Activated CD8-positive, alpha-beta memory T cell treated with anti-CD3 and anti-CD28 coated beads for 4 hours (primary cell): ENCODE results near the gene VAV1.

Experiments
- DNase-seq, 2 donors: peaks; one replicate each; pipeline ENCODE4 v3.0.0-alpha.2; 2020; ENCODE audit warnings: low read depth in 2 of 2

The VAV1 gene, protein sequence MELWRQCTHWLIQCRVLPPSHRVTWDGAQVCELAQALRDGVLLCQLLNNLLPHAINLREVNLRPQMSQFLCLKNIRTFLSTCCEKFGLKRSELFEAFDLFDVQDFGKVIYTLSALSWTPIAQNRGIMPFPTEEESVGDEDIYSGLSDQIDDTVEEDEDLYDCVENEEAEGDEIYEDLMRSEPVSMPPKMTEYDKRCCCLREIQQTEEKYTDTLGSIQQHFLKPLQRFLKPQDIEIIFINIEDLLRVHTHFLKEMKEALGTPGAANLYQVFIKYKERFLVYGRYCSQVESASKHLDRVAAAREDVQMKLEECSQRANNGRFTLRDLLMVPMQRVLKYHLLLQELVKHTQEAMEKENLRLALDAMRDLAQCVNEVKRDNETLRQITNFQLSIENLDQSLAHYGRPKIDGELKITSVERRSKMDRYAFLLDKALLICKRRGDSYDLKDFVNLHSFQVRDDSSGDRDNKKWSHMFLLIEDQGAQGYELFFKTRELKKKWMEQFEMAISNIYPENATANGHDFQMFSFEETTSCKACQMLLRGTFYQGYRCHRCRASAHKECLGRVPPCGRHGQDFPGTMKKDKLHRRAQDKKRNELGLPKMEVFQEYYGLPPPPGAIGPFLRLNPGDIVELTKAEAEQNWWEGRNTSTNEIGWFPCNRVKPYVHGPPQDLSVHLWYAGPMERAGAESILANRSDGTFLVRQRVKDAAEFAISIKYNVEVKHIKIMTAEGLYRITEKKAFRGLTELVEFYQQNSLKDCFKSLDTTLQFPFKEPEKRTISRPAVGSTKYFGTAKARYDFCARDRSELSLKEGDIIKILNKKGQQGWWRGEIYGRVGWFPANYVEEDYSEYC

DNA sequence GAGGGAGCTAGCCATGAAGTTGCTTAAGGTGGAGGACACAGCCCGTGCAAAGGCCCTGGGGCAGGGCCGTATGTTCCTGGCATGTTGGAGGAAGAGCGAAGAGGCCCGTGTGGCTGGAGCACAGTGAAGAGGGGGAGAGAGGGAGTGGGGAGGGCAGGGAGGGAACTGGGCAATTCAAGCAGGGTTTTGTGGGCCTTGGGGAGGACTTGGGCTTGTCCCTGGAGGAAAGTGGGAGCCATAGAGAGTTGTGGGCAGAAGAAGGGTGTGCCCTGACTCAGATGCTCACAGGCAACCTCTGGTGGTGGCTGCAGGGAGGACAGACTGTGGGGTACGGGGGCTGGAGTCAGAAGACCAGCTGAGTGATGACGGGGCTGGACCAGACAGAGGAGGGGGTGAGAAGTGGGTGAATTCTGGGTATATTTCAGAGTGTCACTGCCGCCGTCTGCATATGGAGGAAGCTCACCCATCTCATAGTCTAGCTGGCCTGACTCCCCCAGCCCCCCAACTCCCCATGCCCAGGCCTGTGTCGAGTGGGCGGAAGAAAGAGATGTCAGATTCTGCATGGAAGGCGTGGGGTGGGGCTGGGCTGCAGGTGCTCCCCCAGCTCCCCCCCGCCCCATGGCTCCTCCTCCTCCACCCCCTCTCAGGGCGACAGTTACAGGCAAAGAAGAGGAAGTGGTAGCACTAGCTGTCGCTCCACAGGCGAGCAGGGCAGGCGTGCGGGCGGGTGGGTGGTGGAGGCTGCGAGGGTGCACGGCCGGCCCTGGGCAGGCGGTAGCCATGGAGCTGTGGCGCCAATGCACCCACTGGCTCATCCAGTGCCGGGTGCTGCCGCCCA lies at the start of gene VAV1:
TSS of gene VAV1 (plus strand) at position 681 of the 838 bp plus-strand sequence. CDS start at position 781, 100 bp downstream.
- DNase-seq = peak; percentile 73 to 78

DNA sequence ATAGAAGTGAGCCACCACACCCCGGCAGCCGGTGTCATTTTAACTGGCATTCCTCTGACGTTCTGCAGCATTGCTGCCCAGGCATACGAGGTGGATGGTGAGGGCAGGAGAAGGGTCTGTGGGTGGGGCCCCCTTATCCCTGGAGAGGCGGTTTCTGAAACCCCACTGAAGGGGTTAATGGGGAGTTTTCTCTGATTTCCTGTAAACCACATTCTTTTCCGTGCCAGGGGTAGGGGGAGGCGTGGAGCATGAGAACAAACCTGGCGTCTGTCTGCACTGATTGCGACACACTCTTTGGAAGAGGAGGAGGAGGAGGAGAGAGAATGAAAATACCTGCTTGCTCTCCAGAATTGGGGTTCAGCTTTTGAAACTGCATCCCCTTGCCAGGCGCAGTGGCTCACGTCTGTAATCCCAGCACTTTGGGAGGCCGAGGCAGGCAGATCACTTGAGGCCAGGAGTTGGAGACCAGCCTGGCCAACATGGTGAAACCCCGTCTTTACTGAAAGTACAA lies 49.3 kb upstream of the VAV1 start:
- no peak for DNase-seq

DNA sequence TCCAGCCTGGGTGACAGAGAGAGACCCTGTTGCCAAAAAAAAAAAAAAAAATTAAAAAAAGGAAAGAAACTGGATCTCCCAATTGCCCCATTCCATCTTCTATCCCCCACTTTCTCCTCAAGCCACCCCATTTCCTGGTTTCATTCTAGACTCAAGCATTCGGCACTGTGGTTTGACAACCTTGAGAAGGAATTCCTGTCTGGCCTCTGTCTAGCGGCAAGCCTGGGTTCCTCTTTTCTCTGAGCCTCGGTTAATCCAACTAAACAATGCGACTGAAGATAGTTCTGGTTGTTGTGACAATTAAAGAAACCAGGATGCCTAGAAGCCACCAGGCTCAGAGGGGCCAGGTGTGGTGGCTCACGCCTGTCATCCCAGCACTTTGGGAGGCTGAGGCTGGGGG lies 48.8 kb upstream of the VAV1 start:
- DNase-seq = no peak

DNA sequence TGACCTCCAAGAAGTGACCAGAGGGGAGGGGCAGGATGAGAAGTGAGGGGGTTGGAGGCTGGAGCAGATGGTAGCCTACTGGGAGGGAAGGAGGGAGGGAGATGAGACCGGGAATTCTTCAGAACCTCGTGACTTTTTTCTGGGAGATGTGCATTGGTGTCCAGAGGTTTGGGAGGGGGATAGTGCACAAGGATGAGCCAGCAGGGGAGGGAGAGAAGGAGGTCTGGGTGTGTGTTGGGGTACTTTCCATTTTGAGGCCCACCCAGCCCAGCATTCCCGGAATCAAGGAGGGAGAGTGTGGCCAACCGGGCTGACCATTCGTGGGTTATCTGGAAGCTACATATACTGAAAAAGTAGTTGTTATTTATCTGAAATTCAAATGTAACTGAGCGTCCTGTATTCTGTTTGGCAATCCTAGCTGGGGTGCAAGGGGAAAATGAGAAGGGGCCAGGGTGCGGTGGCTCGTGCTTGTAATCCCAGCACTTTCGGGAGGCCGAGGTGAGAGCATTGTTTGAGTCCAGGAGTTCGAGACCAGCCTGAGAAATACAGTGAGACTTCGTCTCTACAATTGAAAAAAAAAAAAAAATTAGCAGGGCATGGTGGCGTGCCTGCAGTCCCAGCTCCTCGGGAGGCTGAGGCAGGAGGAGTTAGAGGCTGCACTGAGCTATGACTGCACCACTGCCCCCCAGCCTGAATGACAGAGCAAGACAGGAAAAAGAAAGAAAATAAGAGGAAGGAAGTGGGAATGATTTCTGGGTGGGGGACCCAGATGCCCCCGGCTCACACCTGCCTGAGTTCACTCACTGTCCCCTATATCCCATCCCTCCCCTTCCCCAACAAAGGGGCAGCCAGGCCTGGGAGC lies 47.6 kb upstream of the VAV1 start:
- no peak for DNase-seq

DNA sequence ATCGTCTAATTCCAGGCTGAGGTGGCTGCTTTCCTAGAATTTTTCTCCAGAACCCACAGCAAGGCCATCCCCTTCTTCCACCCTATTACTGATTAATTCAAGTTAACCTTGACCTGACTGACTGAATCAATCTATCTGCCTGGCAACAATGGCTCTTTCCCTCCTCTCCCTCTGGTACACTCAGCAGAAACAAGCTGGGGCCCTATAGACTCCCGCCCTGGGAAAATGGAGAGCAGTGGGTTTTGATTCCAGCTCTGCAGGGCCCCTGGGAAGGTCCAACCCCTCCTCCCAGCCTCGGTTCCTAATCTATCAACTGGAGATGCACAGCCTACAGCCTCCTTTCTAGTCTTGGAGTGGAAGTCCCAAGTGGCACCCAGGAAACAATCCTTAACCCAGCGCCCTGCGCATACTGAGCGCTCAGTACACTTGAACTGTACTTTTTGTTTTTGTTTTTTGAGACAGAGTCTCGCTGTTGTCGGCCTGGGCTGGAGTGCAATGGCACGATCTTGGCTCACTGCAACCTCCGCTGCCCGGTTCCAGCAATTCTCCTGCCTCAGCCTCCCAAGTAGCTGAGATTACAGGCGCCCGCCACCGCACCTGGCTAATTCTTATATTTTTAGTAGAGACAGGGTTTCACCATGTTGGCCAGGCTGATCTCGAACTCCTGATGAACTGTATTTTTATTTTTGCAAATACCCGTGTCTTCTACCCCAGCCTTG lies 46.8 kb upstream of the VAV1 start:
- DNase-seq = no peak

DNA sequence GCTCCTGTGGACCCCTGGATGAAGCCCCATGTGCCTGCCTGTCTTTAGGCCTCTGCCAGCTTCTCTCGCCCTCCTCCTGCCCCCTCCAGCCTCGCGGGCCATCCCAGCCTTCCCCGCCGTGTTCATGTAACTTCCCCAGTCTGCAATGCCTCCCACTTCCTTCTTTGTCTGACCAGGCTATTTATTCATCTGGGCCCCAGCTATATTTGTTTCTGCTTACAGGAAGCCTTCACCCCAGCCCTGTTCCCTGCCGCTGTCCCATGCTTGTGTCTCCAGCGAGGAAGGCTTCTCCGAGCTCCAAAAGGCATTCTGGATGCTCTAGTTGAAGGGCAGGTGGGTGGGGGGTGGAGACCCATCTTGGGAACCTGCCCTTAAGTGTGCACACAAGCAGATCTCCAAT lies 44.2 kb upstream of the VAV1 start:
- DNase-seq = no peak

DNA sequence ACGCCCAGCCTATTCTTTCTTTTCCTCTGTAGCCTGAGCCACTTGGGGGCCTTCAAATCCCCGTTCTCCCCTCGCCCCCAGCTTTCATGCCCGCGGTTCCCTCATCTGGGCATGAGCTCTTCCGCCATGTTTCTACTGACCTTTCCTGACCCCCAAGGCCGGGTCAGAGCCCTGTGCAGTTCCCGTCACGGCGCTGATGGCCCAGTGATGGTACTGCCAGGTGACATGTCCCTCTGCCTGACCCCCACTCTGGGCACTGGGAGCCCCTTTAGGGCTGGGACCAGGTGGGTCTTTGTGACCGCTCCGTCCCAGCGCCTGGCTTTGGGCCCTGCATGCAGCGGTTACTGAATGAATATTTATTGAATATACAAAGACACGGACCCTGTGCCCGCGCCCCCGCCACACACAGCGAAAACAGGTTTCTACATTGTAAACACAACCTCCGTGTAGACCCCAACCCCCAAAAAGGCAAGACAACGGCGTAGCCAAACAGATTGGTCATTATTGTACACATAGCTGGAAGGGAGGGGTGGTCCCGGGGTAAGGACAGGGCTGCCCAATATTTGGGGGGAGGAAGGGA lies 42.8 kb upstream of the VAV1 start:
- no peak for DNase-seq

DNA sequence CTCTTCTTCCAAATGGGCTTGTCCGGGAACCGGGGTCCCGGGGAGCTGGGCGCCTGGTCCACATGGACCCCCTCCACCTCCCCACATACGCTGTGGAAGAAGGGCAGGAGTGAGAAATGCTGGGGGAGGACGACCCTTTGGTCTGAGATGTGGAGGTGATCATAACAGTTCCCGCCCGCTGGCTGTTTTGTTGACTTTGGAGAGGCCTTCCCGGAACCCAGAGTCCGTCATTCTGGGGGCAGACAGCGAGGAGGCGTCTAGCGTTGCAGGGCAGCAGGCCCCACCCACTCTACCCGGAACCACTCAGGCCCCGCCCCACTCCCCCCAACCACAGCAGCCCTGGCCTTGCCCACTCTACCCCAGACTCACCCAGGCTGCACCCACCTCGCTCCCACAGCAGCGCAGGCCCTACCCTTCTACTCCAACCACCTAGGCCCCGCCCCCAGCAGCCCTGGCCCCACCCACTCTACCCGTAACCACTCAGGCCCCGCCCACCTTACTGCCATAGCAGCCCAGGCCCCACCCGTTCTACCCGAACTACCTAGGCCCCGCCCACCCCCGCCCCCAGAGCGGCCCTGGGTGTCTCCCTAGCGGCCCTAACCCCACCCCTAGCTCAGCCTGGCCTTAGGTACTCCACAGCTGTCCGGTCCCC lies 42.2 kb upstream of the VAV1 start:
- no peak for DNase-seq

DNA sequence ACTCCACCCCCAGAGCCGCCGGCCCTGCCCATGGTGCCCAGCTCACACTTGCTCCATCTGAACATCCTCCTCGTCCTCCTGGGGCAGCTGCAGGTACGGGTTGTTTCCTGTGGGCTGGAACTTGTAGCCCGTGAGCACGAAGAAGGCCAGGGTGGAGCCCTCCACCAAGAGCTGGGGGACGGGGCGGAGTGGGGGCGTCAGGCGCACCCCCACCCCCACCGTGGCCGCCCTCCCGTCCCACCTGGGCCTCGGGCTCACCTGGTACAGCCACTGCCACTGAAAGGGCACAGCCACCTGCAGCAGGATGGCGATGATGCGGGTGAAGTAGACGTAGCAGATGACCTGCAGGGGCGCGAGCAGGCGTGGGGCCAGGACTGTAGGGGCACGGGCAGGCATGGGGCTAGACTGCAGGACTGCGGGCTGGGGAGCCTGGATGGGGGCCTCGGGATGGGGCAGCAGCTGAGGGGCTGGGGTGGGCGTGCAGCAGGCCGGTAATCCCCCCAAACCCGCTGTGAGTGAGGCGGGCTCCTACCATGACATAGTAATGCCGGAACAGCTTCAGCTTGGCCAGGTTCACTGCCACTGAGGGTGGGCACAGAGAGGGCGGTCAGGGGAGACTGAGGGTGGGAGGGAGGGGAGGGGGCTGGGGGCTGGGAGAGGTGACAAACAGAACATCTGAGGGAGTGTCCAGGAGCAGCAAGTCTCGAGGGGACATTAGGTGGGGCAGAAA lies 41.4 kb upstream of the VAV1 start:
- no peak for DNase-seq

DNA sequence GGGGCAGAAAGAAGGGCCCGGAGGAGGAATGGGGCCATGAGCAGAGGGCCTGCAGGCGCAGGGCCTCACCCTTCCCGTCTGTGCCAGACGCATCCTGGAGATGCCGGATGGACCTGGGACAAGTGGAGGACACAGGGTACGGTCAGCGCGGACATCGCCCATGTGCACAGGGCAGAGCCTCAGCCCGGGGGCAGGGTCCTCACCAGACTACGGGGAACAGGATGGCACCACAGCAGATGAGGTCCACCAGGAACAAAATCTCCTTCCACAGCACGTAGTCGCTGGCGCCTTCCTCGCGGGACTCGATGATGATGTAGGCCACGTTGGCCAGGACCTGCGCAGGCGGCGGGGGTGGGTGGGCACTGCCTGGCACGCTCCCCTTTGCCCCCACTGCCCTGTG lies 40.7 kb upstream of the VAV1 start:
- DNase-seq = no peak

DNA sequence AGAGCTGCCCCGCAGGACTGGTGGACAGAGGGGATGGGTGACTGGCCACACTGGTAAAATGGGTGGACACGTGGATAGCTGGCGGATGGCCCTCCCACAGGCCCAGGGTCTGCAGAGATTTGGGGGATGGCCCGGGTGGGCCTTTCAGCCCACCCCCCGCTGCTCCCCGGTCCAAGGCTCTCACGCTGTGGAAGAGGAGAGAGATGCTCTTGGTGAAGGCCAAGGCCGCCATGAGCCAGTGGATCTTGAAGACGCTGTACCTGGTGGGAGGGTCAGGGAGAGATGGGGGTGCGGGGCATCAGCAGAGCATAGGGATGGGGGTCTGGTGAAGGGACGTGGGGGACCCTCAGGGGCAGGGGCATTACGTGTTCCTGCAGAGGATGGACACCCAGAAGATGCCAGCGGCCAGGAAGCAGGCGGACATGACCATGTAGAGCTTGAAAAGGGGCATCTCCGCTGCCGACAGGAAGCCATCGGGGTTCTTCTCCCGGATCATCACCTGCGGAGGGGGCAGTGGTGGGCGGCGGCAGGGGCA lies 39.6 kb upstream of the VAV1 start:
- no peak for DNase-seq

DNA sequence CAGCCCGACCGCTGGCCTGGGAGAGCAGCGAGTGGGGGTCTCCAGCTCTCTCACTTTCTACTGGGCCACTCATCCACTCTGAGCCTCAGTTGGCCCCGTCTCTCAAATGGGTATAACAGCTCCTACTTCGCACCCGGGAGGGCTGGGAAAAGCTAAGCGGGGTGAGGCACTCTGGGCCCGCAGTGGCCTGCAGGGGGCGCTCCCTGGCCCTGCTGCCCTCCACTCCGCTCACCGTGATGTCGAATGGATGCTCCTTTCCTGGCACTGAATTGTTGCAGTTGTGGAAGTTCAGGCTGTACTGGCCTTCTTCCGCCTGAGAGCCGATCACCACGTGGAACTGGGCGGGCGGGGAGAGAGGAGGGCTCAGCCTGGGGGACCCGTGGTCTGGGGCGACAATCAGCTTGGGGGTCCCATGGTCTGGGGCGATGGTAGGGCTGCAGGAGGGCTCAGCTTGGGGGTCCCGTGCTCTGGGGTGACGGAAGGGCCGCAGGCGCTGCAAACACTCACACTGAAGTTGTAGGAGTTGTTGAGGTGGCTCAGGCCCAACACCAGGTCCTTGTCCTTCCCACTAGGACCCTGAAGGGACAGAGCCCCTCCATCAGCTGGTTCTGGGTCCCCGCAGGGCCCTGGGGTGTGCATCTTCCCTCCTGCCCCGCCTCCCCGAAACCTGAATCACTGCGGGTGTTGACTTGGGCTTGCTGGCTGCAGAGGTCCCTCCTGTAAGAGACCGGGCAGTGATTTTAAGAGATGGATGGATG lies 39.0 kb upstream of the VAV1 start:
- no peak for DNase-seq

DNA sequence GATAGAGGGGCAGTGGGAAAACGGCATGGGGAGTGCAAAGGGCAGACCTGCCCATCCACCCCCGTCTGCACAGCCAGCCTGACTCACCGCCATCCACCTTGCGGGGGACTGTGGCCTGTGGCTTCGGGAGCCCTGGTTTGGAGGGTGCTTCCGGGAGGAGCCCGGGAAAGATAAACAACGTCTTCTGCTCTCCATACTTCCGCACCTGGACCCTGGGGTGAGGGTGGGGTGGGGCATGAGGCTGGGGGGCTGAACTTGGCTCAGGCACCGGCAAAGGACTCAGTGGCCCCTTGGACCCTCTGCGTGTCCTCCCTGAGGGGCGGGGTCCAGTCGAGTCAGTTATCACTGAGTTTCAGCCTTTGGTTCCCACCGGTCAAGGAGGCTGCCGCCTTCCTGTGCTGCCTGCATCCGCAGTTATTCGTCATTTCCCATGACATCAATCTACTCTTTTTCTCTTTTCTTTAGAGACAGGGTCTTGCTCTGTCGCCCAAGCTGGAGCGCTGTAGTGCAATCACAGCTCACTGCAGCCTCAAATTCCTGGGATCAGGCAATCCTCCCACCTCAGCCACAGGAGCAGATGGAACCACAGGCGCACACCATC lies 38.3 kb upstream of the VAV1 start:
- no peak for DNase-seq

DNA sequence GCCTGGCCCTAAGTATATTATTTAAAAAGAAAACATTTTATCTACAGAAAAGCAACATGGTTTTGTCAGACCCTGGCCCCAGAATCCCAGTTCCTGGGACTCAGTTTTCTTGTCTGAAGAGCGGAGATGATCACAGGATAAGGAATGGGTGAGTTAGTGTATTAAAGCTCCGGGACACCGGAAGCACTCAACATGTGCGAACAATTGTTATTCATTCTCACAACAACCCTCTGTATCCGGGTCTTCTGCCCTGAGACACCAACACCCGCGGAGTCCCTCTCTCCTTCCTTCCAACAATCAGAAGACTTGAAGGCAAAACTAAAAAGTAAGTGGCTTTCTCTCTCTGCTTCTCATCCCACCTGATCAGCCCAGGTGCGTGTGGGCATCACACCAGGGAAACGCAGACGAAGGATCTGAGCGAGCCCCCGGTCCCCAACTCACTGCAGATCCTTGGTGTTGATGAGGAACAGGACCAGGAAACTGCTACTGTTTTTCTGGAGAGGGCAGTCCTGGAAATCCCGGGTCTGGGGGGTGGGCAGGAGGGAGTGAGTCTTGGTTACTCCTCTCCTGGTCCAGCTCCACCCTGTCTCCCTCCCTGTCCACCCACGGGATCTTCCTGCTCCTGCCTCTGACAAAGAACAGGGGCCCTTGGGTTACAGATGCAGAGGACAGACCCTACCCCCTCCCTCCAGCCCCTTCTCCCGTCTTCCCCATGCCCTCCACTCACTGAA lies 37.2 kb upstream of the VAV1 start:
- DNase-seq = no peak

DNA sequence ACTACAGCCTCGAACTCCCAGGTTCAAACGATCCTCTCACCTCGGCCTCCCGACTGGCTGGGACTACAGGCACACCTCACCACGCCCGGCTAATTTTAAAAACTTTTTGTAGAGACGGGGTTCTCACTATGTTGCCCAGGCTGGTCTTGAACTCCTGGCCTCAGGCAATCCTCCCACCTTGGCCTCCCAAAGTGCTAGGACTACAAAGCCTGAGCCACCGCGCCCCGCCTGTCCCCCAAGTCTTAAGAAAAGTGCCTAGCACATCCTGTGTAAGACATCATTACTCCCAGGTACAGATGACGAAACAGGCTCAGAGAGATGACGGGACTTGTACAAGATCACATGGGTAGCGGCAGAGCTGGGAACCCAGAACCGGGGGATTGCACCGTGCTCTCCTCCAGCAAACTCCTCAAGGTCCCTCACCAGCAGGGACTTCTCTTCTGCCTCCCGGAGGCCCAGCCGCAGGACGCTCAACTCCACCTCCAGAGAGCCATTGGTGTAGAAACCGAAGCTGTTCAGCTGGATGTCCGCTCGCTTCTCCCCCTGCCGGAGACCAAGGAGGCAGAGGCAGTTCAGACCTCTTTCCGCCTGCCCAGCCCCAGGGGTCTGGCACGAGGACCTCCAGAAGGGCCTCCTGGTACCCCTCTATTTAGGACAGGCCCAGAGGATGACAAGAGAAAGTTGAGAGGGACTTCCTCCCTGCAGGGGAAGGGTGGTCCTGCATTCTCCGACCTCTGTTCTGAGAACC lies 36.2 kb upstream of the VAV1 start:
- DNase-seq = peak in 1 of 2 donors; percentile 44

DNA sequence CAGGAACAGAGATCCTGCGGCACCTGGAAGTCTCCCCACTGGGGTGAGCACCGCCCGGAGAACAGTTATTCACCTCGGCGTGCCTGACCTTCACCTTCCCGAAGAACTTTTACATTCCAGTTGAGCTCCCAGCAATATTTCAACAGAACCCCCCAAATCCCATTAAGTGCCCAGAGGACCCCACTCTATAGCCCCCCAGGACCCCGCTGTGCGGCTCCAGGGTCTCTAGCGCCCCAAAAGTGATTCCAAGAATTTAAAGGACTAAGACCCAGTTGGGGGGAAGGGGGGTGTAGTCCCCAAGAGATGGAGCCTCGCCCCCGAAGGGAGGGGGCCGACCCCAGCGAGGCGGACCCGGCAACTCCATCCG lies 35.6 kb upstream of the VAV1 start:
- DNase-seq = no peak
